Spleen (tissue), 7 donors: ENCODE data around the gene SMOC1.

Experiments
- POLR2AphosphoS5 ChIP-seq, 3 donors: sonication (generic); formaldehyde crosslinking; IDR thresholded peaks; one replicate each; pipeline ENCODE4 v1.5.1; 2017; ENCODE audit warnings: antibody characterized with exemption in 3 of 3
- TF ChIP-seq, protein P1 (sequence below), 11 experiments: fragments of 200-600 bp in 7 of 11; fragments of 450-650 bp in 4 of 11; sonication (generic) in 4 of 11; IDR thresholded peaks in 8 of 11; conservative IDR thresholded peaks in 3 of 11; 1 replicate in 7 of 11; 2 replicates in 4 of 11; pipeline versions ENCODE4 v1.4.0 to v1.8.0; 2016 to 2021; ENCODE audit warnings: antibody characterized with exemption in 11 of 11, inconsistent platforms in 4 of 11, mild to moderate bottlenecking in 1 of 11
- donor health status: DM: no; HTN: no; CAD: no; lungs with moderate emphysema.
- donor health status: DM: no; HTN: no; CAD: no.
- donor health status: DM: no; HTN: no; CAD: no.

DNA sequence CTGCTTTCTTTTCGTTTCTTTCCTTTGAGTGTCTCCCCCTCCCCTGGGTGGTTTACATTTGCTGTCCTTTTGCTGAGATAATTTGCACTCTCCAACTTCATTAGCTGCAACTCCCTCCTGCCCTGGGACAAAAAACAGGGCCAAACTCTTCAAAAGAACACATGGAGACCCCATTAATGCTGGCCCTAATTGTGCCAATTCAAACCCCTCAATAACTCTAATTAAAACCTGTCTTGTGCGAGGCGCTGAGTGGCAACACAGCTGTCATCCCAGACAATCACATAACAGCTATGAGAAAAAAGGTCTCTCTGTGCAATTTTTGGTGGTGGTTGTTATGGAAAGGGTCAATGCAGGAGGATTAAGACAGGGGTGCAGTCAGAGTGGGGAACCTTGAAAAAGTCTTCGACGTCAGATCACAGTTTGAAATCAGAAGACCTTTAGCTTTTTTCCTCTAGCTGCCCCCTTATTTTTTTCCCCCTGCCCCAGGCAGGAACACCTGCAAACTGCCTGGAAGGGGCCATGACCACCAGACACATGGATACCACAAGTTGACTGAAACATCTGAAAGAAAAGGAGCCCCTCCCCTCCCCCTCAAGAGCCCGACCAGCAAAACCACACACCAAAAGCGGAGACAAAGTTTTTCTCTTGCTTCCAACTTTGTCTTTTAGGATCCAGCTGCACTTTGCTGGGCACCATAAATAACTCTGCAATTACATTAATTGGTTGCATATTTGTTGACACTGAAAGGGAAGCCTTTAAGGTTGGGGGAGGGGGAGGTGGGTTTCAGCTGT is 26.5 kb upstream of the SMOC1 start:
- TF ChIP-seq, protein P1, sequence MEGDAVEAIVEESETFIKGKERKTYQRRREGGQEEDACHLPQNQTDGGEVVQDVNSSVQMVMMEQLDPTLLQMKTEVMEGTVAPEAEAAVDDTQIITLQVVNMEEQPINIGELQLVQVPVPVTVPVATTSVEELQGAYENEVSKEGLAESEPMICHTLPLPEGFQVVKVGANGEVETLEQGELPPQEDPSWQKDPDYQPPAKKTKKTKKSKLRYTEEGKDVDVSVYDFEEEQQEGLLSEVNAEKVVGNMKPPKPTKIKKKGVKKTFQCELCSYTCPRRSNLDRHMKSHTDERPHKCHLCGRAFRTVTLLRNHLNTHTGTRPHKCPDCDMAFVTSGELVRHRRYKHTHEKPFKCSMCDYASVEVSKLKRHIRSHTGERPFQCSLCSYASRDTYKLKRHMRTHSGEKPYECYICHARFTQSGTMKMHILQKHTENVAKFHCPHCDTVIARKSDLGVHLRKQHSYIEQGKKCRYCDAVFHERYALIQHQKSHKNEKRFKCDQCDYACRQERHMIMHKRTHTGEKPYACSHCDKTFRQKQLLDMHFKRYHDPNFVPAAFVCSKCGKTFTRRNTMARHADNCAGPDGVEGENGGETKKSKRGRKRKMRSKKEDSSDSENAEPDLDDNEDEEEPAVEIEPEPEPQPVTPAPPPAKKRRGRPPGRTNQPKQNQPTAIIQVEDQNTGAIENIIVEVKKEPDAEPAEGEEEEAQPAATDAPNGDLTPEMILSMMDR (IDR thresholded peaks at IDR 0.05 in 8 of 11, conservative IDR thresholded peaks at IDR 0.05 in 3 of 11): no peak
- TF ChIP-seq POLR2AphosphoS5 (IDR thresholded peaks at IDR 0.05): no peak
